IPS-15b (cell line): ENCODE measurements around the gene CUL9.

Experiments
- H3K27me3 ChIP-seq: one replicate; pipeline ENCODE4 v1.6.1; 2013; ENCODE audit warnings: low read length; ENCODE audit not compliant: control insufficient read depth, insufficient read depth
- H3K36me3 ChIP-seq: one replicate; pipeline ENCODE4 v1.6.1; 2013; ENCODE audit warnings: low read length; ENCODE audit not compliant: control insufficient read depth, insufficient read depth
- H3K4me1 ChIP-seq: one replicate; pipeline ENCODE4 v1.6.1; 2013; ENCODE audit warnings: mild to moderate bottlenecking, low read length; ENCODE audit not compliant: control insufficient read depth, insufficient read depth
- H3K4me3 ChIP-seq: one replicate; pipeline ENCODE4 v1.5.1; 2013; ENCODE audit warnings: low read depth, low read length
- H3K9ac ChIP-seq: one replicate; pipeline ENCODE4 v1.6.1; 2013; ENCODE audit warnings: low read depth, mild to moderate bottlenecking, low read length
- H3K9me3 ChIP-seq: one replicate; pipeline ENCODE4 v1.6.1; 2013; ENCODE audit warnings: mild to moderate bottlenecking, low read length; ENCODE audit not compliant: control insufficient read depth, insufficient read depth

CUL9 gene

DNA sequence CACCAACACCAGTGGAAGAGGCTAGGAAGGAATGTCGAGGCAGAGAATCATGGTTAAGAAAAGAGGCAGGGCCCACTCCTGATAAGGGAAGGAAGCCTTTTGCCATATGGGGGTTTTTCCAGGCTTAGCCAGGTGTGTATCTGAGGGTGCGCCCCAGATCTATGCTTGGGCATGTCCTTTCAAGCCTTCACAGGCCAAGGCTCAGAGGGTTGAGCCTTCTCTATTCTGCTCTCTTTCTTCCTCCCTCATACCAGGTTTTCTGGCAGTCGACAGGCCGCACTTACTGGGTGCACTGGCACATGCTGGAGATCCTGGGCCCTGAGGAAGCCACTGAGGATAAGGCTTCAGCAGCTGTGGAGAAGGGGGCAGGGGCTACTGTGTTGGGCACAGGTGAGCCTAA lies 4.7 kb downstream of the CUL9 start:
- no peak overlapping the region for H3K4me3 ChIP-seq
- H3K9me3 ChIP-seq = no peaks in the 10 kb centered on the region
- no peaks in the 10 kb centered on the region for H3K4me1 ChIP-seq
- H3K9ac ChIP-seq = no peak overlapping the region
- no peaks in the 10 kb centered on the region for H3K27me3 ChIP-seq
- peaks cover 12% of the 10 kb centered on the region for H3K36me3 ChIP-seq

DNA sequence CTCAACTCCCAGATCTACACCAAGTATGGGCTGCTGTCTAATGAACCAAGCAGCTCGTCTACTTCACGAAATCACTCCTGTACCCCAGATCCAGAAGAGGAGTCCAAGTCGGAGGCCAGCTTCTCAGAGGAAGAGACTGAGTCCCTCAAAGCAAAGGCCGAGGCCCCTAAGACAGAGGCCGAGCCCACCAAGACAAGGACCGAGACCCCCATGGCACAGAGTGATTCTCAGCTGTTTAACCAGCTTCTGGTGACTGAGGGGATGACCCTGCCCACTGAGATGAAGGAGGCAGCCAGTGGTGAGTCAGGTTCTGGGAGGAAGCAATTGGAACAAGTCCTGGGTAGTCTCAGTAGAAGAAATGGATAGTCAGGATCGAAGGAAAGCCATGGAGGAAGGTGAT lies 5.8 kb downstream of the CUL9 start:
- H3K27me3 ChIP-seq = no peaks in the 10 kb centered on the region
- no peaks in the 10 kb centered on the region for H3K4me1 ChIP-seq
- peaks cover 12% of the 10 kb centered on the region for H3K36me3 ChIP-seq
- H3K4me3 ChIP-seq = no peak overlapping the region
- H3K9me3 ChIP-seq = no peaks in the 10 kb centered on the region
- no peak overlapping the region for H3K9ac ChIP-seq

DNA sequence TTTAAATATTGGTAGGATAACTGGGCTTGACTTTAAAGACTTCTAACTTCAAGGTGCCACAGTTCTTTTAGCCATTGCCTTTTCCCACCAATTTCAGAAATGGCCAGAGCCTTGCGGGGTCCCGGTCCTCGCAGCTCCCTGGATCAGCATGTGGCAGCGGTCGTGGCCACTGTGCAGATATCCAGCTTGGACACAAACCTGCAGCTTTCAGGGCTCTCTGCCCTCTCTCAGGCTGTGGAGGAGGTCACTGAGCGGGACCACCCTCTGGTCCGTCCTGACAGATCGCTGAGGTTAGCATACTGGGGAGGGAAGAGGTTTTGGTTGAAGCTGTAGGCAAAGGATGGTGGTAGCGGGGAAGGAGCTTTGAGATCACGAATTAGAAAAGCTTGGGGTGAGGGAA lies 6.4 kb downstream of the CUL9 start:
- H3K9me3 ChIP-seq = no peaks in the 10 kb centered on the region
- H3K36me3 ChIP-seq = peaks cover 12% of the 10 kb centered on the region
- no peaks in the 10 kb centered on the region for H3K4me1 ChIP-seq
- no peak overlapping the region for H3K4me3 ChIP-seq
- no peaks in the 10 kb centered on the region for H3K27me3 ChIP-seq
- H3K9ac ChIP-seq = no peak overlapping the region

DNA sequence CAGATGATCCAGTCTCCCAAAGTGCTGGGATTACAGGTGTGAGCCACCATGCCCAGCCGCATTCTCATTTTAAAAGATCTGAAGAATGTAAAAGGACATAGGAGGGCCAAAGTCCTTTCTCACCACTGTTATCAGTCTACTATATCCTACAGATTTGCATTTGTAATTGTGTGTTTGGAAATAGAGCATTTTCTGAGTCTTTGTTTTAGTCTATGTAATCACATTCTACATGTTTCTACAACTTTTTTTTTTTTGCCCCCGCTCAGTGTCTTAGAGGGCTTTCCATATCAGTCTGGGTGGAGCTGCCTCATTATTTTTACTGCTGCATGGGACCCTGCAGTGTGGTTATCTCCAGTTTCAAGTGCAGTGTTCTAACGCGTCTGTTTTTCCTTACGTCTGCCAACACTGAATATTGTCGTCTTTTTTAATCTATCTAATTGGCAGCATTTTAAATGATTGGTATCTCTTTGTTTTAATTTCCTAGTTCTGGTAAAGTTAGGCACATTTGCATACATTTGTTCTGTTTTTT lies 7.8 kb downstream of the CUL9 start:
- H3K9me3 ChIP-seq = no peaks in the 10 kb centered on the region
- no peaks in the 10 kb centered on the region for H3K27me3 ChIP-seq
- H3K36me3 ChIP-seq = peaks cover 5% of the 10 kb centered on the region
- H3K4me3 ChIP-seq = no peak overlapping the region
- no peaks in the 10 kb centered on the region for H3K4me1 ChIP-seq
- no peak overlapping the region for H3K9ac ChIP-seq

DNA sequence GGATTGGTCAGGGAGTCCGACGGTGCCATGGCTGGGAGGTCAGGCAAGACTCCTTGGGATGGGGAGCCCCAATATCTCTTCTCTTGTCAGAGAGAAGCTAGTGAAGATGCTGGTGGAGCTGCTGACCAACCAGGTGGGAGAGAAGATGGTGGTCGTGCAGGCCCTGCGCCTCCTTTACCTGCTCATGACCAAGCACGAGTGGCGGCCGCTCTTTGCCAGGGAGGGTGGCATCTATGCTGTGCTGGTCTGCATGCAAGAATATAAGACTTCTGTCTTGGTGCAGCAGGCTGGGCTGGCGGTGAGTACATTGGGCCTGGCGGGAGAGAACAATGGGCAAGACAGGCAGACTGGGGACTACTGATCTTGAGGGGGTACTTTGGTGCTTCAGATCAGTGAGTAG lies 10.9 kb downstream of the CUL9 start:
- Histone ChIP-seq H3K27me3 (no peaks in the 10 kb centered on the region), H3K4me3 (no peak overlapping the region), H3K9me3 (no peaks in the 10 kb centered on the region), H3K4me1 (no peaks in the 10 kb centered on the region), H3K9ac (no peak overlapping the region), H3K36me3 (peaks cover 8% of the 10 kb centered on the region)

DNA sequence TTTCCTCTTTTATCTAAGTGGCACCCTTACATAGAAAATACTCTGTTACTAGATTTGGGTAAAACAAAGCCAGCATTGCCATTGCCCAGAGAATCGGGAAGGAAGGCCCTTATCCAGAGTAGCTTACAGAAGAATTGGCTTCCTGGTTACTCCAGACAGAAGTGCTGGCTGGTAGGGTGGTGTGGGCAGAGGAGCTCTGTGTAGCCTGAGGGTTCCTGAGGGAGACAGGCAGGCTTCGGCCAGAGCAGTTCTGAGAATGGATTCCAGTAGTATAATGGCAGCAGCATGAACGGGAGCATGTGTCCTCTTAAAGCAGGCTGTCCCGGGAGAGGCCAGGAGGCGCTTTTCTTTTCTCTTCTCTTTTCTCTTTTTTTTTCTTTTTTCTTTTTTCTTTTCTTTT lies 11.9 kb downstream of the CUL9 start:
- no peaks in the 10 kb centered on the region for H3K27me3 ChIP-seq
- no peaks in the 10 kb centered on the region for H3K4me1 ChIP-seq
- H3K36me3 ChIP-seq = peaks cover 8% of the 10 kb centered on the region
- no peaks in the 10 kb centered on the region for H3K9me3 ChIP-seq
- no peak overlapping the region for H3K9ac ChIP-seq
- H3K4me3 ChIP-seq = no peak overlapping the region

DNA sequence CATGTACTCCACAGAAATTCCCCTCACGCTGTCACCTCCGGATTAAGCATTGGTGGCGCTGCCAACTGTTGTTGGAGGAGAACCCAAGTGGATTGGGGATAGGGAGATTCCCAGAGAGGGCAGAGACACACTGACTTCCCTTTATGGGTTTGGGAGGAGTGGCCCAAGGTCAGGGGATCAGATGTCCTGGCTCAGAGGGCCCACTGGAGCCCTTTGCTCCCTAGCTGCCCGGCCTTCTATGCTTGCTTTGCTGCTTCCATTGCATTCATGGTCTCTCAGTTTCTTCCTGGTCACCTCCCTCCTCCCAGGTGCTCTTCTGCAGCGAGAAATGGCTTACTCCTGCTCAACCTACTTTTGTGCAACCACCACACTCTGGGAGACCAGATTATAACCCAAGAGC lies 14.3 kb downstream of the CUL9 start:
- H3K4me3 ChIP-seq = no peak overlapping the region
- H3K9me3 ChIP-seq = no peaks in the 10 kb centered on the region
- H3K36me3 ChIP-seq = peaks cover 8% of the 10 kb centered on the region
- H3K27me3 ChIP-seq = no peaks in the 10 kb centered on the region
- H3K4me1 ChIP-seq = no peaks in the 10 kb centered on the region
- no peak overlapping the region for H3K9ac ChIP-seq

DNA sequence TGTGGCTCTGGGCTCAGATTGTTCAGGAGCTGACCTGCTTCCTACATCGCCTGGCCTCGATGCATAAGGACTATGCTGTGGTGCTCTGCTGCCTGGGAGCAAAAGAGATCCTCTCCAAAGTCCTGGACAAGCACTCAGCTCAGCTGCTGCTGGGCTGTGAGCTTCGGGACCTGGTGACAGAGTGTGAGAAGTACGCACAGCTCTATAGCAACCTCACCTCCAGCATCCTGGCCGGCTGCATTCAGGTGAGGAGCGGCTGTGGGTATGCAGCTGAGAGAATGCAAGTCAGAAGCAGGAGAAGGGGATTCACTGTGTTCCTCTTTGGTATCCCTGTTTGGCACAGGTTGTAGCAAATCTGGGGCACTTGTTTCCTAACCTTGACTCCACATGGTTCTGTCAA lies 17.9 kb downstream of the CUL9 start:
- Histone ChIP-seq H3K4me1 (no peaks in the 10 kb centered on the region), H3K9me3 (no peaks in the 10 kb centered on the region), H3K9ac (no peak overlapping the region), H3K36me3 (peaks cover 8% of the 10 kb centered on the region), H3K27me3 (no peaks in the 10 kb centered on the region), H3K4me3 (no peak overlapping the region)

DNA sequence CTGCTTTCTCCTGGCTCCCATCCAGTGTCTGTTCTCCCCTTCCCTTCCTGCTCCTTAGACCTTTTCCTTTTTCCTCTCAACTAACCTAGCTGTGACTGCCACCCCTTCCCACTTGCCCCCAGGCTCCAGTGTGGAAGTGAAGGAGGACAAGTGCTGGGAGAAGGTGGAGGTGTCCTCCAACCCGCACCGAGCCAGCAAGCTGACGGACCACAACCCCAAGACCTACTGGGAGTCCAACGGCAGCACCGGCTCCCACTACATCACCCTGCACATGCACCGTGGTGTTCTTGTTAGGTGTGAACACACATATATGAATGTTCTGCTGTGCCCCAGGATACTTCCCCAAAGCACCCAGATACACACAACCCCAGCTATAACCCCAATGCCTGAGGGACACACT lies 18.5 kb downstream of the CUL9 start:
- Histone ChIP-seq H3K9me3 (no peaks in the 10 kb centered on the region), H3K36me3 (peaks cover 8% of the 10 kb centered on the region), H3K4me3 (no peak overlapping the region), H3K27me3 (no peaks in the 10 kb centered on the region), H3K9ac (no peak overlapping the region), H3K4me1 (no peaks in the 10 kb centered on the region)

DNA sequence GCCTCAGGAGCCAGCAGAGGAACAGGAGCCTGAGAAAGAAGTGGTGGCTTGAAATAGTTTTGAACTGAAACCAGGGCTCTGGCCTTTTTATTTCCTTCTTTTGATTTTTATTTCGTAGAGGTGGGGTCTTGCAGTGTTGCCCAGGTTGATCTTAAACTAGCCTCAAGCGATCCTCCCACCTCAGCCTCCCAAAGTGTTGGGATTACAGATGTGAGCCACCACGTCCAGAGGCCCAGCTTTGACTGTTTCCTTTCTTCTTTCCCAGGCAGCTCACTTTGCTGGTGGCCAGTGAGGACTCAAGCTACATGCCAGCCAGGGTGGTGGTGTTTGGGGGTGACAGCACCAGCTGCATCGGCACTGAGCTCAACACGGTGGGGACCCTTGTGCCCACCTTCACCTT lies 20.5 kb downstream of the CUL9 start:
- H3K36me3 ChIP-seq = no peaks in the 10 kb centered on the region
- no peak overlapping the region for H3K4me3 ChIP-seq
- H3K9me3 ChIP-seq = no peaks in the 10 kb centered on the region

DNA sequence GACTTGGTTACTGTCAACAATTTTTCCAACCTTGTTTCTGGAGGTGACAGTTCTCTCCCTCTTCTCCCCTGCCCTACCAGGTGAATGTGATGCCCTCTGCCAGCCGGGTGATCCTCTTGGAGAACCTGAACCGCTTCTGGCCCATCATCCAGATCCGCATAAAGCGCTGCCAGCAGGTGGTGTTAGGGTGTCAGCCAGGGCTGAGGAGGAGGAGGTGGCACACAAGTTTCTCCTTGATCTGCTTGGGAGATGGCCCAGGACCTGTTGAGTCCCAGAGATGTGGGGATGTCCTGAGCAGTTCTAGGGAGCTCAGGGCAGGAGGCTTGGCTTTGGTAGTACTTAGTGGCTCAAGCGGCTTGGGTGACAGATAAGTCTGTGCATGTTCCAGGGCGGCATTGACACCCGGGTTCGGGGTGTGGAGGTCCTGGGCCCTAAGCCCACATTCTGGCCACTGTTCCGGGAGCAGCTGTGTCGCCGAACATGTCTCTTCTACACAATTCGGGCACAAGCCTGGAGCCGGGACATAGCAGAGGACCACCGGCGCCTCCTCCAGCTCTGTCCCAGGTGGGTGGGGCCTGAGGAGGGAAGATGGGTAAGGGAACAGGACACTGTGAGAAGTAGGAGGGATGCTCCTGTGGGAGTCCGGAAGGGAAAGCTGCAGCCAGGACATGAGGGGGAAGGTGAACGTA lies 21.2 kb downstream of the CUL9 start:
- Histone ChIP-seq H3K9me3 (no peaks in the 10 kb centered on the region), H3K27me3 (no peaks in the 10 kb centered on the region), H3K4me3 (no peak overlapping the region), H3K36me3 (no peaks in the 10 kb centered on the region), H3K4me1 (no peaks in the 10 kb centered on the region), H3K9ac (no peak overlapping the region)

More for the DNA sequence above, 20.5 kb downstream of the CUL9 start:
- no peak overlapping the region for H3K9ac ChIP-seq
- H3K27me3 ChIP-seq = no peaks in the 10 kb centered on the region
- no peaks in the 10 kb centered on the region for H3K4me1 ChIP-seq

DNA sequence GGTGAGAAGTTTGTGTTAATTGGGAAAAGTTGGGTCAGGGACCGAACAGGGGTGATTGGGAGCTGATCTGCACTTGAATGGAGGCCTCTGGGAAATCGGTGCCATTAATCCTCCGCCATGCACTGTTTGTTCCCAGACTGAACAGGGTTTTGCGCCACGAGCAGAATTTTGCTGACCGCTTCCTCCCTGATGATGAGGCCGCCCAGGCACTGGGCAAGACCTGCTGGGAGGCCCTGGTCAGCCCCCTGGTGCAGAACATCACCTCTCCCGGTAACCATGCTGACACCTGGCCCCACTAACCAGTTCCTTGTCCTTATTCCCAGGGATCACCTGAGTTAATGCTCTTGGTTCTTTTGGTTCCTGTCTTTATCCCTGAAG lies 21.7 kb downstream of the CUL9 start:
- Histone ChIP-seq H3K4me3 (no peak overlapping the region), H3K27me3 (no peaks in the 10 kb centered on the region), H3K9ac (no peak overlapping the region), H3K9me3 (no peaks in the 10 kb centered on the region), H3K4me1 (no peaks in the 10 kb centered on the region), H3K36me3 (no peaks in the 10 kb centered on the region)
